Fibroblast of upper back skin (primary cell): ENCODE results near the gene MASP1.
"Not testable (repeated sequence)": the region's sequence is repeated elsewhere in the genome, so short reads cannot be mapped to it uniquely, and the experiment has no call there.

Experiments
- DNase-seq: peaks from one replicate; pipeline ENCODE4 v3.0.0-alpha.2; 2013

MASP1 gene

GRCh38 chr3:187264911-187265310, 26.6 kb downstream of the MASP1 start:
- DNase-seq: peak; percentile 64

- DNase-seq: peak; percentile 55
Measured at GRCh38 chr3:187264021-187264420, 27.5 kb downstream of the MASP1 start.

GRCh38 chr3:187263270-187263669, 28.3 kb downstream of the MASP1 start:
- DNase-seq: peak; percentile 35

DNA sequence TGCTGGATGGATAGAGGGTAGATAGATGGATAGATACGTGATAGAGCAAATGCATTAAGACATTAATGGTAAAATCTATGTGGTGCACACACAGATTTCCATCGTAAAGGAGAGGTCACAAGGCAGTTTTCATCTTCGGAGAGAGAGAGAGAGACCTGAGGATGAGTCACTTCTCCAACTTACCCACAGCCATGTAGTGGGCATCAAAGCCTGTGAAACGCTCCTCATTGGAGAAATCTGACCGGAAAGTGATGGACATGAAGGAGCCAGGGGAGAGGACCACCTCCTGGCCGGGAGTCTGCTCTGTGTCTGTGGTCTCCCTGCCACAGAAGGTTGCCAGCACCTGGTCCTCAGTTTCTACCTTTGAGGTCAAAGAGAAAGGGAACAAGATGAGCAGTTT, 29.2 kb downstream of the MASP1 start:
- no peak for DNase-seq

DNA sequence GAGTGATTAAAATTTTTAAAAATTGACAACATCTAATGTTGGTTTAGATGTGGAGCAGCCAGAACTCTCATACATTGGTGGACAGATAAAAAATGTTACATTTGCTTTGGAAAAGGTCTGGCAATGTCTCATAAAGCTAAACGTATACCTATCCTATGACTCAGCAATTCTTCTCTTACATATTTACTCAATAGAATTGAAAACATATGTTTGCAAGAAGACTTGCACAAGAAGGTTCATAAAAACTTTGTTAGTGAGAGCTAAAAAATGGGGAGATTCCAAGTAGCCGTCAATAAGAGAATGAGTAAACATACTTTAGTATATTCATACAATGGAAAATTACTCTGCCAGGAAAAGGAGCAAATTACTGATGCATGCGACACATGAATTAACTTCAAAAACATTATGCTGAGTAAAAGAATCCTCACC, 30.0 kb downstream of the MASP1 start:
- peak; percentile 94 for DNase-seq

DNA sequence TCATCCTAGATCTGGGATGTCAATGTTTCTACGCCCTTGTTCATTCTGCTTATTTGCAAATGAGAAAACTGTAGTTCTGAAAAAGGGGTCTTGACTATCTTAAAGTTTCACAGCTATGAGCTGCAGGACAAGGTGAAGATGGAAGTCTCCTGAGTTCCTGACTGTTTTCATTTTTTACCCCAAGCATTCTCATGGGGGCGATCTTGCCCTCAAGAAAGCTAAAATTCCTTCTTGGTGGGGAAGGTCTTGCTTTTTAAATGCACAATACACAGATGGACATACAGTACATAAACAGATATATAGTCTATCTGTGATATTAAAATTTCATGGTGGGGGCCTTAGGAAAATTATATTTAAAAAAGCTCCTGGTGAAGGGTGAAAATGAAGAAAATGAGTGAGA, 32.4 kb downstream of the MASP1 start:
- no peak for DNase-seq

DNA sequence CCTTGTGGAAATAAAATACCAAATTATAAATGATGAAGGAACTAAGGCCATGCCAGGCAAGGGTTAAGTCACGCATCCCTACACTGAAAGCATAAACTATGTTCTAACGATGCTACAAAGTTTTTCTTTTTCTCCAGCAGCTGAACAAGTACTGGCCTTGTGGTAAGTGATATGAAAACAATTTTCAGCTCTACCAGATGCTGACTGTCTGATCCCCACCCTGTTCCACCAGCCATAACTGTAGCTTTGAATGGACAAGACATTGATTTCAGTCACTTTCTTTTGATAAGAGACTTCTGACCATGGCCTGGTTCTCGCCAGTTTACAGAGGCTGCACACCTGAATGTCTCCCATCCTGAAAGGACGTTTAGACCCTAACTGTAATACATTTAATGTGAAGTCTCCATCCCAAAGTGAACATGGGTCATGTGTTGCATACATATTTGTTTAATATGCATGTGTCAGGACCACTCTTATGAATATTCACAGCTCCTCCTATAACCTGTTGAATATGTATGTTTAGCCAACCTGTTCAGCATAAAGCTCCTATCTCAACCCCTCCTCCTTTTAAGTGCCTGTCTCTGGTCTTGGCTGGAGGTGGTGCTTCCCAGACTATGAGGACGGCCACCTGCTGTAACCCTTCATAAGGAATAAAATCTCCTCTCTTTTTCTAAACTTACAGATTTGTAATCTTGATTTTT, 33.4 kb downstream of the MASP1 start:
- no peak for DNase-seq

- no peak for DNase-seq
Measured at GRCh38 chr3:187257471-187257870, 34.1 kb downstream of the MASP1 start.

- DNase-seq: no peak
Measured at GRCh38 chr3:187256051-187256616, 35.4 kb downstream of the MASP1 start.

GRCh38 chr3:187255314-187255713, 36.2 kb downstream of the MASP1 start:
- DNase-seq: no peak

- no peak for DNase-seq
Measured at GRCh38 chr3:187252311-187252710, 39.2 kb downstream of the MASP1 start.

DNA sequence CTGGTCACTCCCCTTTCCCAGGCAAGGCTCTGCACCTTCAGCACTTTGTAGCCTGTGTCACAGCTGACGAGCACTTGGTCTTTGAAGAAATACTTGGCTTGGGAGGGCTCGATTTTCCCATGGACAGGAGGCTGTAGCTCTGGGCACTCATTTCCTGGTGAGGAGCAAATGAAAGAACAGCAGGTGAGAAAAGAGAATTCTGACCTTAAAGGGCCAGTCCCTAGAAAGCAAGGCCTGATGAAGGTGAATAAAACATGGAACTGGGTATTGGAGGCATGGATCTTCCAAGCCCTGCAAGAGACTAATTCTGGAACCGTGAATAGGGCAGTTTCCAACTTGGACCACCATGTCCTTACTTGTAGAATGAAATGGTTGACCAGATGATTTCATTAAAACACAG, 39.9 kb downstream of the MASP1 start:
- DNase-seq: no peak

GRCh38 chr3:187247398-187247797, 44.1 kb downstream of the MASP1 start:
- DNase-seq: no peak

DNA sequence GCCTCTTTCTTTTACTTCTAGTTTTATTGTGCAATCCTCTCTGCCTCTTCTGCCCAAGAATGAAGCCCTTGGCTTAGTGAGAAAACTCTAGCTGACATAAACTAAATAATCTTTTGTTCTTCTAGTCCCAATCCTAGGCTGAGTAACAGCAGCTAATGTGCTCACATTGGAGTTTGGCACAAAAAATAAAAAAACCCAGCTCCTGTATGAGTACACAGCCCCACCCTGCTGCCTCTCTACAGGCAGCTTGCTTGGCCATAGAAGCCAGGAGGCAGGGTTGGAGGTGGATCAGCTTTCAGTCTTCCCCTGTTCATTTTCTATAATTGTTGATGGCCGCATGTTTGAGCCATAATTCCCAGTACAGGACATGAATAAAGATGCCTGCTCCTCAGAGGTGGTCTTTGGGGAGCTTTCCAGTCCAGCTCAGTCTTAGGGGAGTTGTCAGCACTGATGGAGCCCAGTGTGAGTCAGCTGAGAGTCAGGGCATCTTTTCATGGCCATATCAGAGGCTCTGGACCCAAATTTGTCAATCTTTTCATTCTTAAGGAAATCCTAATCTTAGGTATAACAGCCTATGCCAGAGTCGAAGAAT, 47.5 kb downstream of the MASP1 start:
- DNase-seq: peak; percentile 71

GRCh38 chr3:187242900-187243299, 48.6 kb downstream of the MASP1 start:
- no peak for DNase-seq

GRCh38 chr3:187242435-187242834, 49.1 kb downstream of the MASP1 start:
- no peak for DNase-seq

- DNase-seq: not testable (repeated sequence)
Measured at GRCh38 chr3:187238835-187239234, 52.7 kb downstream of the MASP1 start.

DNA sequence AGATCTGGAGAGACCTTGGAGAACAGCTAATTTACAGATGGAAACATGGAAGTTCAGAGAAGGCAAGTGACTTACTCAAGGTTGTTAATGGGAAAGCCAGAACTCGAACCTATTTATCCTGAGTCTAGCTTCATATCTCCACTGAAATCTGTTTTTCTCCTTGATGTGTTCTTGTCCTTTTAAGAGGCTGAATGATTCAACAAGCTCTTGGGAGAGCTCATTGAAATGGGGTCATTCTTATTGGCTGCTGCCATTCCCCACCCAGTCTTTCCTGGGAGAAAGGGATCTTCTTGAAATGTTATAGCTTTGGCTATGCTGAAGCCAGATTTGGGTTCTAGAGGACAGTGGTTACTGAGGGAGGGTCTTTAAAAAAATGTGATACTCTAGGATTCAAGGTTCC, 53.3 kb downstream of the MASP1 start:
- no peak for DNase-seq

- DNase-seq: no peak
Measured at GRCh38 chr3:187237741-187238140, 53.8 kb downstream of the MASP1 start.

DNA sequence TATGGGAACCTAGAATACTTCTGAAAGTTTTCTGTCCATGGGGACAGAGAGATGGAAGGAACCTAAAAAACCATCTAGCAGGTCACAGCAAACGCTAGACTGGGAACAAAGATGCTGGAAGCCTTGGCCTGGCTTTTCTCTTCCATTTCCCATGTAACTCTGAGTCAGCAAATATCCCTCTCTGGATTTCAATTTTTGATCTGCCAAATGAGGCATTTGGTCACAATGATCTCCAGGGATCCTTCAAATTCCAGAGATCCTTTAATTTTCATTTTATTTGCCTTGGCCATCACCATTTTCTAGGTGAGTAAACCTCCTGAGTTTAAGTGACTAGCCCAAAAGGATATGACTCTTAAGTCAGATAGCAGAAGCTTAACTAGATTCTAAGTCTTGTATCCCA, 54.6 kb downstream of the MASP1 start:
- DNase-seq: no peak

- DNase-seq: no peak
Measured at GRCh38 chr3:187230011-187230410, 61.5 kb downstream of the MASP1 start.

GRCh38 chr3:187228740-187229139, 62.8 kb downstream of the MASP1 start:
- no peak for DNase-seq

GRCh38 chr3:187227658-187228258, 63.8 kb downstream of the MASP1 start:
- DNase-seq: peak; percentile 79

- DNase-seq: no peak
Measured at GRCh38 chr3:187223799-187224198, 67.7 kb downstream of the MASP1 start.
